Body of pancreas (tissue), 4 donors: ENCODE results near the gene NFKBIA.

Experiments used
- CTCF ChIP-seq, 7 experiments: fragments of 450-650 bp in 4 of 7; fragments of 200-600 bp in 3 of 7; sonication (generic) in 3 of 7; IDR thresholded peaks; one replicate each; pipeline ENCODE4 v1.5.1; 2016 to 2019; ENCODE audit warnings: antibody characterized with exemption in 7 of 7
- POLR2A ChIP-seq, 3 donors: fragments of 450-650 bp; IDR thresholded peaks; one replicate each; pipeline ENCODE4 v1.6.1; 2016; ENCODE audit warnings: antibody characterized with exemption in 3 of 3, mild to moderate bottlenecking in 2 of 3

GRCh38 chr14:35351897-35352273, 52.7 kb downstream of the NFKBIA start:
- TF ChIP-seq CTCF (IDR thresholded peaks at IDR 0.05): no peak
- TF ChIP-seq POLR2A (IDR thresholded peaks at IDR 0.05): no peak
